Neural progenitor cell (in vitro differentiated cells): ENCODE measurements around the gene HHLA2. TPM values are rescaled to one million over a fixed set of nuclear protein-coding genes. Genes with fewer than 3 reads are reported as not detected.

ENCODE experiments used
- DNase-seq: peaks from one replicate; pipeline ENCODE4 v3.0.0-alpha.2; 2016; ENCODE audit warnings: low spot score
- H2AFZ ChIP-seq: fragments of 200-600 bp; sonication (generic); replicated peaks from 2 replicates; pipeline ENCODE4 v1.6.1; 2016; ENCODE audit warnings: antibody characterized with exemption
- H3F3A ChIP-seq: fragments of 200-600 bp; sonication (generic); 2 replicates; pipeline ENCODE4 v1.6.1; 2016; ENCODE audit warnings: antibody characterized with exemption, low read depth
- H3K27ac ChIP-seq: fragments of 200-600 bp; sonication (generic); 2 replicates; pipeline ENCODE4 v1.5.1; 2016; ENCODE audit warnings: mild to moderate bottlenecking
- H3K27me3 ChIP-seq: fragments of 200-600 bp; sonication (generic); 2 replicates; pipeline ENCODE4 v1.6.1; 2016; ENCODE audit warnings: mild to moderate bottlenecking, moderate library complexity
- H3K36me3 ChIP-seq: fragments of 200-600 bp; sonication (generic); 2 replicates; pipeline ENCODE4 v1.5.1; 2016
- H3K4me1 ChIP-seq: fragments of 200-600 bp; sonication (generic); 2 replicates; pipeline ENCODE4 v1.6.1; 2016; ENCODE audit warnings: mixed run types
- H3K4me2 ChIP-seq: fragments of 200-600 bp; sonication (generic); 2 replicates; pipeline ENCODE4 v1.6.1; 2016
- H3K4me3 ChIP-seq: fragments of 200-600 bp; sonication (generic); 2 replicates; pipeline ENCODE4 v1.5.1; 2016
- H3K79me2 ChIP-seq: fragments of 200-600 bp; sonication (generic); 2 replicates; pipeline ENCODE4 v1.6.1; 2016; ENCODE audit warnings: low read depth
- H3K9ac ChIP-seq: fragments of 200-600 bp; sonication (generic); 2 replicates; pipeline ENCODE4 v1.6.1; 2016
- H3K9me3 ChIP-seq: fragments of 200-600 bp; sonication (generic); 2 replicates; pipeline ENCODE4 v1.5.1; 2016; ENCODE audit warnings: low read depth
- H4K20me1 ChIP-seq: fragments of 200-600 bp; sonication (generic); 2 replicates; pipeline ENCODE4 v1.6.1; 2016; ENCODE audit warnings: low read depth
- H3K27ac Mint-ChIP-seq: 3 replicates; pipeline ENCODE4 v1.8.0; 2021; ENCODE audit warnings: mixed read lengths
- H3K27me3 Mint-ChIP-seq: 2 replicates; pipeline ENCODE4 v1.8.0; 2022; ENCODE audit warnings: low read depth, mild to moderate bottlenecking, inconsistent platforms, moderate library complexity, mixed read lengths; ENCODE audit not compliant: insufficient read depth
- H3K36me3 Mint-ChIP-seq: 3 replicates; pipeline ENCODE4 v1.8.0; 2021; ENCODE audit warnings: mixed read lengths
- H3K4me1 Mint-ChIP-seq: 3 replicates; pipeline ENCODE4 v1.8.0; 2021; ENCODE audit warnings: mixed read lengths
- H3K4me3 Mint-ChIP-seq: 3 replicates; pipeline ENCODE4 v1.8.0; 2021; ENCODE audit warnings: mild to moderate bottlenecking, moderate library complexity, mixed read lengths
- H3K9me3 Mint-ChIP-seq: 3 replicates; pipeline ENCODE4 v1.8.0; 2020; ENCODE audit warnings: mixed read lengths
- CTCF ChIP-seq: fragments of 200-600 bp; sonication (generic); IDR thresholded peaks from 2 replicates; pipeline ENCODE4 v1.5.1; 2017; ENCODE audit warnings: antibody characterized with exemption, mild to moderate bottlenecking
- EZH2 ChIP-seq: fragments of 200-600 bp; sonication (generic); IDR thresholded peaks from 2 replicates; pipeline ENCODE4 v1.6.1; 2017; ENCODE audit warnings: antibody characterized with exemption, mild to moderate bottlenecking, moderate library complexity
- EZH2phosphoT487 ChIP-seq: fragments of 200-600 bp; sonication (generic); IDR thresholded peaks from 2 replicates; pipeline ENCODE4 v1.6.1; 2017; ENCODE audit warnings: antibody characterized with exemption
- total RNA-seq: library from RNA; depleted of rRNA; stranded (reverse); fragments of >200 nt; gene quantifications from 2 replicates; pipeline ENCODE4 v1.2.3, GENCODE V29; 2015; ENCODE audit warnings: low replicate concordance

Gene HHLA2
- total RNA-seq, 1 donor from 2014 or later: not detected

- Histone ChIP-seq H3K9me3 (no peaks in the 10 kb centered on the region), H3F3A (no peaks in the 10 kb centered on the region), H2AFZ (no peak overlapping the region), H3K4me1 (no peaks in the 10 kb centered on the region), H3K4me3 (no peak overlapping the region), H4K20me1 (no peaks in the 10 kb centered on the region), H3K79me2 (no peaks in the 10 kb centered on the region), H3K9ac (no peak overlapping the region), H3K27ac (no peak overlapping the region), H3K4me2 (no peak overlapping the region), H3K27me3 (no peaks in the 10 kb centered on the region), H3K36me3 (no peaks in the 10 kb centered on the region)
- Mint-ChIP-seq H3K27me3 (no peaks in the 10 kb centered on the region), H3K4me3 (no peak overlapping the region), H3K27ac (no peak overlapping the region), H3K4me1 (no peaks in the 10 kb centered on the region), H3K9me3 (no peaks in the 10 kb centered on the region), H3K36me3 (no peaks in the 10 kb centered on the region)
- no peak for TF ChIP-seq EZH2phosphoT487
- TF ChIP-seq CTCF: no peak
- TF ChIP-seq EZH2: no peak
- no peak for DNase-seq
Observed at GRCh38 chr3:108329508-108329907, 33.2 kb downstream of the HHLA2 start.

DNA sequence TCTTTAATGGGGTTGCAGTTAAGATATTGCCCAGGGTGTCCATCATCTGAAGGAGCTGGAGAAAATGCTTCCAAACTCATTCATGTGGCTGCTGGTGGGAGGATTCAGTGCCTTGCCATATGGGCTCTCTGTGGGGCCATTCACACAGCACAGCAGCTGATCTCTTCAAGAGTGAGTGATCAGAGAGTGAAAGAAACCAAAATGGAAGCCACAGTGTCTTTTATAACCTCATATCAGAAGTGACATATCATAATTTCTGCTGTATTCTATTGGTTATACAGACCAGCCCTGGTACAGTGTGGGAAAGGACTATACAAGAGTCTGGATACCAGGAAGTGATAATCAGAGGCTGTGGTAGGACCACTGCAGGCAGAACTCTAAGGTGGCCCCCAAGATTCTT lies 33.6 kb downstream of the HHLA2 start:
- H3K4me1 ChIP-seq: no peaks in the 10 kb centered on the region
- no peak for TF ChIP-seq CTCF
- no peak for TF ChIP-seq EZH2
- TF ChIP-seq EZH2phosphoT487: no peak
- H3K4me3 Mint-ChIP-seq: no peak overlapping the region

GRCh38 chr3:108331792-108332191 lies 35.4 kb downstream of the HHLA2 start:
- TF ChIP-seq EZH2 (no peak), EZH2phosphoT487 (no peak), CTCF (no peak)
- H2AFZ ChIP-seq: no peak overlapping the region
- H3K36me3 ChIP-seq: no peaks in the 10 kb centered on the region
- Mint-ChIP-seq H3K4me3 (no peak overlapping the region), H3K4me1 (no peaks in the 10 kb centered on the region), H3K27me3 (no peaks in the 10 kb centered on the region), H3K36me3 (no peaks in the 10 kb centered on the region), H3K9me3 (no peaks in the 10 kb centered on the region), H3K27ac (no peak overlapping the region)
- no peak overlapping the region for H3K4me2 ChIP-seq
- DNase-seq: no peak
- H4K20me1 ChIP-seq: no peaks in the 10 kb centered on the region
- H3K79me2 ChIP-seq: no peaks in the 10 kb centered on the region
- no peak overlapping the region for H3K4me3 ChIP-seq
- H3K27ac ChIP-seq: no peak overlapping the region
- no peaks in the 10 kb centered on the region for H3K27me3 ChIP-seq
- no peak overlapping the region for H3K9ac ChIP-seq
- no peaks in the 10 kb centered on the region for H3K9me3 ChIP-seq
- H3F3A ChIP-seq: no peaks in the 10 kb centered on the region
- H3K4me1 ChIP-seq: no peaks in the 10 kb centered on the region

More for the DNA sequence above, 33.6 kb downstream of the HHLA2 start:
- DNase-seq: no peak
- H3F3A ChIP-seq: no peaks in the 10 kb centered on the region
- no peak overlapping the region for H3K4me2 ChIP-seq
- no peaks in the 10 kb centered on the region for H4K20me1 ChIP-seq
- no peak overlapping the region for H3K27ac Mint-ChIP-seq
- no peaks in the 10 kb centered on the region for H3K9me3 ChIP-seq
- H3K79me2 ChIP-seq: no peaks in the 10 kb centered on the region
- no peak overlapping the region for H2AFZ ChIP-seq
- H3K9me3 Mint-ChIP-seq: no peaks in the 10 kb centered on the region
- no peaks in the 10 kb centered on the region for H3K27me3 Mint-ChIP-seq
- H3K36me3 ChIP-seq: no peaks in the 10 kb centered on the region
- H3K27ac ChIP-seq: no peak overlapping the region
- no peak overlapping the region for H3K4me3 ChIP-seq
- H3K4me1 Mint-ChIP-seq: no peaks in the 10 kb centered on the region
- no peaks in the 10 kb centered on the region for H3K27me3 ChIP-seq
- no peaks in the 10 kb centered on the region for H3K36me3 Mint-ChIP-seq
- H3K9ac ChIP-seq: no peak overlapping the region
